GM18517 (cell line): Measurements from ENCODE around the gene SSTR1.

ENCODE experiments used
- ATAC-seq: cut with Tn5 transposase; IDR thresholded peaks from one replicate; pipeline ENCODE4 v1.9.1; 2021; ENCODE audit warnings: mild to moderate bottlenecking, moderate library complexity; ENCODE audit not compliant: unreplicated experiment

The SSTR1 gene

GRCh38 chr14:38202444-38203191 lies 5.1 kb upstream of the SSTR1 start:
- ATAC-seq, result no peak

GRCh38 chr14:38203929-38204718 lies 3.6 kb upstream of the SSTR1 start:
- no peak for ATAC-seq

GRCh38 chr14:38204719-38205115 lies 3.0 kb upstream of the SSTR1 start:
- ATAC-seq, result no peak

GRCh38 chr14:38205119-38205813 lies 2.4 kb upstream of the SSTR1 start:
- no peak for ATAC-seq

GRCh38 chr14:38205949-38206665 lies 1.6 kb upstream of the SSTR1 start:
- no peak for ATAC-seq

GRCh38 chr14:38206689-38207376 lies 871 bp upstream of the SSTR1 start:
- ATAC-seq, result no peak

GRCh38 chr14:38207377-38207735 lies 348 bp upstream of the SSTR1 start:
- no peak for ATAC-seq

- ATAC-seq, result no peak
Measured at GRCh38 chr14:38208618-38209562, 1.2 kb downstream of the SSTR1 start.

- no peak for ATAC-seq
Measured at GRCh38 chr14:38209572-38210557, 2.2 kb downstream of the SSTR1 start.

- ATAC-seq, result no peak
Measured at GRCh38 chr14:38210587-38211216, 3.0 kb downstream of the SSTR1 start.

- ATAC-seq, result no peak
Measured at GRCh38 chr14:38211255-38211735, 3.6 kb downstream of the SSTR1 start.

- ATAC-seq, result no peak
Measured at GRCh38 chr14:38212111-38212510, 4.4 kb downstream of the SSTR1 start.

- no peak for ATAC-seq
Measured at GRCh38 chr14:38213001-38213400, 5.3 kb downstream of the SSTR1 start.

- ATAC-seq, result no peak
Measured at GRCh38 chr14:38217553-38217952, 9.8 kb downstream of the SSTR1 start.

GRCh38 chr14:38221077-38221476 lies 13.4 kb downstream of the SSTR1 start:
- no peak for ATAC-seq

- no peak for ATAC-seq
Measured at GRCh38 chr14:38224338-38224737, 16.6 kb downstream of the SSTR1 start.

- ATAC-seq, result no peak
Measured at GRCh38 chr14:38225946-38226345, 18.2 kb downstream of the SSTR1 start.

GRCh38 chr14:38226366-38226765 lies 18.7 kb downstream of the SSTR1 start:
- no peak for ATAC-seq
